Lower lobe of right lung (tissue), 2 donors: ENCODE data around the gene ANKS1B. TPM values are rescaled to one million over a fixed set of nuclear protein-coding genes. Genes with fewer than 3 reads are reported as not detected.

Source experiments
- ATAC-seq, 2 donors: fragments of 200-7000 bp; cut with Tn5 transposase; one replicate each; pipeline ENCODE4 v1.9.1; 2020 to 2022; ENCODE audit warnings: mild to moderate bottlenecking in 2 of 2, moderate library complexity in 2 of 2
- DNase-seq: peaks from one replicate; pipeline ENCODE4 v3.0.0-alpha.2; 2020
- H3K27ac ChIP-seq: fragments of 200-600 bp; one replicate; pipeline ENCODE4 v1.8.0; 2022
- H3K27me3 ChIP-seq: fragments of 200-600 bp; one replicate; pipeline ENCODE4 v1.8.0; 2022; ENCODE audit warnings: low read depth
- H3K36me3 ChIP-seq: fragments of 200-600 bp; one replicate; pipeline ENCODE4 v1.8.0; 2022; ENCODE audit warnings: mild to moderate bottlenecking
- H3K4me1 ChIP-seq: fragments of 200-600 bp; one replicate; pipeline ENCODE4 v1.8.0; 2022
- H3K4me3 ChIP-seq: fragments of 200-600 bp; one replicate; pipeline ENCODE4 v1.8.0; 2022; ENCODE audit warnings: mild to moderate bottlenecking
- H3K9me3 ChIP-seq: fragments of 200-600 bp; one replicate; pipeline ENCODE4 v1.8.0; 2022
- CTCF ChIP-seq: fragments of 200-600 bp; IDR thresholded peaks from one replicate; pipeline ENCODE4 v1.8.0; 2022; ENCODE audit warnings: antibody characterized with exemption, mild to moderate bottlenecking
- intact Hi-C: fragments of 100-400 bp; cut with DNase I; formaldehyde crosslinking; loops from one replicate; pipeline ENCODE4 v1.11.0; 2022
- total RNA-seq: library from RNA; stranded (reverse); fragmentation: NEBNext Ultra II Directional; extraction: Animal tissue kit (Norgen Biotek cat#: 25700); gene quantifications from one replicate; pipeline ENCODE4 v1.2.1, GENCODE V29; 2021
- donor health status: DM: no; HTN: yes; CAD: no; lungs with severe emphysema.

The ANKS1B gene
- total RNA-seq, 1 donor from 2014 or later, result 4.0 TPM

DNA sequence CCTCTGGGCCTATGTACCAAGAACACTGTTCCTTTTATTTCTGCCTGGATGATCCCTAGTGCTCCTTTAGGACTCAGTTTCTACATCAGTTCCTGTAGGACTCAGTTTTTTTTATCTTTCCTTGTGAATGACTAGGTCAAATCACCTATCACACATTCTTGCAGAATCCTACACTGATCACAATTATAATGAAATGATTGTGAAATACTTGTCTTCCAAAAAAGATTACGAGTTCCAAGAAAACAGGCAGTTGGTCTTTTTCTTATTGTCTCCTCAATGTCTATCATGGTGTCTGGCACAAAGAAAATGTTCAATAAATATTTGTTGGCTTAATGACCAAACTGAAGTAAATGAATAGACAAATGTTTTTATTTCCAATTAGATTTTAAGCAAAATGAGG lies 432.7 kb downstream of the ANKS1B start:
- DNase-seq (no peak), ATAC-seq (no peak)
- H3K27ac ChIP-seq, result no peak overlapping the region
- H3K27me3 ChIP-seq, result no peaks in the 10 kb centered on the region
- no peaks in the 10 kb centered on the region for H3K36me3 ChIP-seq
- H3K9me3 ChIP-seq, result no peaks in the 10 kb centered on the region
- H3K4me3 ChIP-seq, result no peak overlapping the region
- TF ChIP-seq CTCF, result no peak
- intact Hi-C loops, result no loop called here
- H3K4me1 ChIP-seq, result no peaks in the 10 kb centered on the region

GRCh38 chr12:99549651-99550050 lies 435.1 kb downstream of the ANKS1B start:
- DNase-seq (no peak), ATAC-seq (no peak)
- Histone ChIP-seq H3K36me3 (no peaks in the 10 kb centered on the region), H3K9me3 (no peaks in the 10 kb centered on the region), H3K4me3 (no peak overlapping the region), H3K27ac (no peak overlapping the region), H3K4me1 (no peaks in the 10 kb centered on the region), H3K27me3 (no peaks in the 10 kb centered on the region)
- intact Hi-C loops, result no loop called here
- no peak for TF ChIP-seq CTCF

GRCh38 chr12:99549196-99549595 lies 435.5 kb downstream of the ANKS1B start:
- Histone ChIP-seq H3K9me3 (no peaks in the 10 kb centered on the region), H3K4me1 (no peaks in the 10 kb centered on the region), H3K27ac (no peak overlapping the region), H3K4me3 (no peak overlapping the region), H3K27me3 (no peaks in the 10 kb centered on the region), H3K36me3 (no peaks in the 10 kb centered on the region)
- DNase-seq, result no peak
- TF ChIP-seq CTCF, result no peak
- no peak for ATAC-seq
- intact Hi-C loops, result no loop called here

- DNase-seq (no peak), ATAC-seq (no peak)
- H3K36me3 ChIP-seq, result no peaks in the 10 kb centered on the region
- H3K27ac ChIP-seq, result no peak overlapping the region
- no peaks in the 10 kb centered on the region for H3K4me1 ChIP-seq
- H3K27me3 ChIP-seq, result no peaks in the 10 kb centered on the region
- H3K9me3 ChIP-seq, result no peaks in the 10 kb centered on the region
- H3K4me3 ChIP-seq, result no peak overlapping the region
- intact Hi-C loops, result no loop called here
- TF ChIP-seq CTCF, result no peak
Observed at GRCh38 chr12:99544457-99544856, 440.3 kb downstream of the ANKS1B start.

GRCh38 chr12:99529966-99530365 lies 454.8 kb downstream of the ANKS1B start:
- no peak overlapping the region for H3K4me3 ChIP-seq
- H3K27ac ChIP-seq, result no peak overlapping the region
- intact Hi-C loops, result no loop called here
- H3K27me3 ChIP-seq, result no peaks in the 10 kb centered on the region
- no peak for TF ChIP-seq CTCF
- no peak for ATAC-seq
- no peak for DNase-seq
- no peaks in the 10 kb centered on the region for H3K36me3 ChIP-seq
- no peaks in the 10 kb centered on the region for H3K9me3 ChIP-seq
- H3K4me1 ChIP-seq, result no peaks in the 10 kb centered on the region

GRCh38 chr12:99528478-99528877 lies 456.3 kb downstream of the ANKS1B start:
- Histone ChIP-seq H3K4me3 (no peak overlapping the region), H3K36me3 (no peaks in the 10 kb centered on the region), H3K9me3 (peaks cover 3% of the 10 kb centered on the region), H3K4me1 (no peaks in the 10 kb centered on the region), H3K27ac (no peak overlapping the region), H3K27me3 (no peaks in the 10 kb centered on the region)
- TF ChIP-seq CTCF, result no peak
- DNase-seq (no peak), ATAC-seq (no peak)
- intact Hi-C loops, result no loop called here
